ENCODE measurements around the gene RAMP3.

GRCh38 chr7:45108863-45109262 lies 48.7 kb upstream of the RAMP3 start:
- TF ChIP-seq JUN (IDR thresholded peaks at IDR 0.05) (no peak), CTCF (IDR thresholded peaks at IDR 0.05) (no peak), EP300 (IDR thresholded peaks at IDR 0.05) (no peak), POLR2A (IDR thresholded peaks at IDR 0.05; ENCODE audit: low read length) (no peak), MAFK (IDR thresholded peaks at IDR 0.05; ENCODE audit: partially characterized antibody) (no peak), ESRRA (IDR thresholded peaks at IDR 0.05; ENCODE audit: borderline replicate concordance, low read length) (no peak), BHLHE40 (IDR thresholded peaks at IDR 0.05; ENCODE audit: low read depth, low read length) (no peak), KDM1A (IDR thresholded peaks at IDR 0.05; ENCODE audit: low read depth) (no peak), E2F6 (IDR thresholded peaks at IDR 0.05; ENCODE audit: borderline replicate concordance, low read depth) (no peak), NR3C1 (IDR thresholded peaks at IDR 0.05) (no peak), PHF8 (IDR thresholded peaks at IDR 0.05; ENCODE audit: borderline replicate concordance, low read depth) (no peak)

All from A549 (cell line).